GM19463 (cell line): ENCODE results near the gene PTPN22.
"Not testable (repeated sequence)": the region's sequence is repeated elsewhere in the genome, so short reads cannot be mapped to it uniquely, and the experiment has no call there.

Experiments used
- ATAC-seq: cut with Tn5 transposase; IDR thresholded peaks from one replicate; pipeline ENCODE4 v1.9.1; 2021; ENCODE audit warnings: mild to moderate bottlenecking, moderate library complexity; ENCODE audit not compliant: unreplicated experiment

The PTPN22 gene

GRCh38 chr1:113854234-113854633 lies 17.3 kb downstream of the PTPN22 start:
- ATAC-seq, result no peak

DNA sequence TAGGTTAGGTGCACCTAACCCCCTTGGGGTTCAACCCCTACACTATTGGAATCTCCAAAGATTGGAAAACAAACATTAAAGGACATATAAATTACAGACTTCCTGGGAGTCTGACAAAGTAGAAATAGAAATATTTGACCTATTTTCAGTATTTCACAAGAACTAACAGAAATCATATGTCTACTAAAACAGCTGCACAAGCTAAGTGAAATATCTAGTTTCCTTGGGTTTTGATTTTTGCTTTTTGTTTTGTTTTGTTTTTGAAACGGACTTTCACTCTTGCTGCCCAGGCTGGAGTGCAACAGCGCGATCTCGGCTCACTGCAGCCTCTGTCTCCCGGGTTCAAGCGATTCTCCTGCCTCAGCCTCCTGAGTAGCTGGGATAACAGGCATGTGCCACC lies 18.8 kb downstream of the PTPN22 start:
- ATAC-seq, result not testable (repeated sequence)

- ATAC-seq, result no peak
Observed at GRCh38 chr1:113850127-113850796, 21.2 kb downstream of the PTPN22 start.

DNA sequence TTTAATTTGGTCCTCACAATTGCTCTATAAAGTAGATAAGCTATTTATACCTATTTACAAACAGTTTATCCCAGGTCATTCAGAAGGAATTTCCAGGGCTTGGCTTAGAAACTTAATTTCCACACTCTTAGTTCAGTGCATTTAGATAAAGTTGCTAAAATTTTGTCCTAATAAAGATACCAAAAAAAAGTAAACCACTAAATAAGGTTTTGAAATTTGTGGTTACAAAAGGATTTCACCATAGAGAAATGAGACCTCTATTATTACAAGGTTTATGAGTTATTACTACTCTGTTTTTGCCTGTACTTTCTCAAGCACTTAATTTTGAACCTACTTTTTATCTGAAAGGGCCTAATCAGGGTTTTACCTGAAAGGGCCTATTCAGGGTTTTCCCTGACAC lies 22.4 kb downstream of the PTPN22 start:
- ATAC-seq, result no peak

GRCh38 chr1:113846391-113847035 lies 25.0 kb downstream of the PTPN22 start:
- ATAC-seq, result no peak

GRCh38 chr1:113836534-113836933 lies 35.0 kb downstream of the PTPN22 start:
- ATAC-seq, result no peak

- no peak for ATAC-seq
Observed at GRCh38 chr1:113835686-113836290, 35.7 kb downstream of the PTPN22 start.

- ATAC-seq, result no peak
Observed at GRCh38 chr1:113834716-113835115, 36.8 kb downstream of the PTPN22 start.

- no peak for ATAC-seq
Observed at GRCh38 chr1:113830039-113830438, 41.5 kb downstream of the PTPN22 start.

GRCh38 chr1:113821916-113822315 lies 49.6 kb downstream of the PTPN22 start:
- ATAC-seq, result no peak

DNA sequence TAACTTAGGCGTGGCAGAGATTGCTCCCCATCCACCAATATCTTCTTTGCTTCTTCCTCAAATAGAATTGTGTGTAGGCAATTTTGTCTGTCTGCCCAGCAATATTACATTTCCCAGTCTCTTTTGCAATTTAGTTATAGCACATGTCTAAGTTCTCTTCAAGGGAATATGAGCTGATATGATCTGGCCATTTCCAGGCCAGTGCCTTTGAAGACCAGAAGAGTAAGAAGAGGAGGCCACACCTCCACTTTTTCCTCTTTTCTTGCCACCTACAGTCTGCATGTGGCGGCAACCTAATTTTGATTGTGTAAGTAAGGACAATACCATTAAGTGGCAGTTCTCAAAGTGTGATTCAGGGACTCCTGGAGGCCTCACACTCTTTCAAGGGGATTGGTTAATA lies 52.9 kb downstream of the PTPN22 start:
- no peak for ATAC-seq

GRCh38 chr1:113813218-113813617 lies 58.3 kb downstream of the PTPN22 start:
- no peak for ATAC-seq

- ATAC-seq, result no peak
Observed at GRCh38 chr1:113812661-113813135, 58.8 kb downstream of the PTPN22 start.

DNA sequence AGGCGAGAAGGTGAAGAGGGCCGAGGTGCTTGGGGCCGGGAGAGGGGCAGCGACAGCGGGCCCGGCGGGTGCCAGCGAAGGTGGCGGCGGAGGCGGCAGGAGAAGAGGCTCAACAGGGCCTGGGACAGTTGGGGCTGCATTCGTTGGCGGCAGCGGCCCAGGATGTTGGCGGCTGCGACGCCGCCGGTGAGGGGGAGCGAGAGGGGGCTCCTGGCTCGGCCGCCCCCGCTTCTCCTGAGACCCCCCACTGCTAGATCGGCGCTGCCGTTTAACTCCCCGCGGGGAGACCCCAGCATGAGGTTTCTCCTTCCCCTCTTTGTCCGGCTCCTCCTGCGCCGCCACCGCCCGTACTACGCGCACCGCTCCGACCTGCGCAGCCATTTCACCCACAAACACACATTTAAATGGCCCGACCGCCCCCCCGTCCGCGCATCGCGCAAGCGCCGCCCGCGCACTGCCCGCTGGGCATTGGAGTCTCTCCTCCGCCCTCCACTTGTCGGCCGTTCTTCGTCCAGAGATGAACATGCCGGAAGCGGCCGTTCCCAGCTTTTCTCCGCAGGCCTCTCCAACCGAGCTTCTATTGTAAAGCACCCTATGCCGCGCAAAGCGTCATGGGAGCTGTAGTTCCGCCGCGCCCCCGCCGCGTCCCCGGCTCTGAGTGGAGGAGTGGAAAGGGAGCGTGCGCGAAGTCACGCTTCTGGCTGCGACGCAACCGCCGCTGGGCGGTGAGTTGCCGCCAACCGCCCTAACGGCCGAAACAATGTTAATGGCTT lies 59.4 kb downstream of the PTPN22 start, which contains the start of gene RSBN1:
TSS of gene RSBN1 (minus strand) at position 589 of the 773 bp plus-strand sequence. CDS start at position 525, 64 bp downstream.
- ATAC-seq, result peak; percentile 84

DNA sequence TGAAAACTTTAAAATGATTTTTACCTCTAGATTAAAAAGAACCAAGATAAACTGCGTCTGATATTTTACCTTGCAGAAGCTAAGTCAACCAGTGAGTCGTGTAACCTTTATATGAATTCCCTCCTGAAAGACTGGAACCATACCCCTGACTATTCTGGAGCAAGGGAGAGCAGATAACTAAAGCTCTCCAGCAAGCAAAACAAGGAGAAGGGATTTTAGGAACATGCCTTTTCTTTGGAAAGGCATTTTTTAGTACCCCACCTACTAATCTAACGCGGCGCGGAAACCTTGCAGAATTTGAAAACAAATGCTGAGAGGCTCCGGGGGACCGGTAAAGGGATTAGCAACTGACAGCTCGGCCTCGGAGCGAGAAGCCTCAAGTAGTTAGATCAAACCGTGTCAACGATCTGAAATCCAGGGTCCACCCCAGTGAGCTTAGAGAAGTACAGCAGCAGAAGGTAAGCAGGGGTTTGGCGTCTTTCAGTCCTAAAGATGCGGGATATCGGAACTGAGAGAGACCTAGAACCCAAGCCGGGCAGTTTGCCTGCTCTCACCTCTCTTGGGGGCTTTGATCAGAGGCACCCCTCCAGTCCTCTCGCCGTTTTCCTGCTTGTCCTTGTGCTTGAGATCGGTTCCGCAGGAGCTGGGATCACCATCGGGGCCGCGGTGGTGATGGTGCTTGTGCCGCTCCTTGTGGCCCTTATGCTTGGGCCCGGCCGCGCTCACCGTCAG lies 60.2 kb downstream of the PTPN22 start:
- ATAC-seq, result peak; percentile 21

GRCh38 chr1:113809670-113810602 lies 61.6 kb downstream of the PTPN22 start:
- ATAC-seq, result no peak

- ATAC-seq, result no peak
Observed at GRCh38 chr1:113808450-113809195, 62.9 kb downstream of the PTPN22 start.

DNA sequence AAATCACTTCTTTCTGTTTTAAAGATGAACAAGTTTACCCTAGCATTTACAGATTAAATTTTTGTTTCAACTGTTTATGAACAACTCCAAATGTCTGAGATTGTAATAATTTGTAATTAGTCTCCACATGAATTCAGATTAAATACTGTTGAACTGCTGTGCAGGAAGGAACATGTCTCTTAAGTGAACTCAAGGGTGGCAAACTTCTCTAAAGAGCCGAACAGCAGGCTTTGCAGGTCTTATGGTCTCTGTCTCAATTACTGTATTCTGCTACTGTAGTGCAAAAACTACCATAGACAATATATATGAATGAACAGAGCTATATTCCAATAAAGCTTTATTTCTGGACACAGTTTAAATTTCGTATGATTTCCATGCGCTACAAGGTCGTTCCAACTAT lies 65.9 kb downstream of the PTPN22 start:
- no peak for ATAC-seq

GRCh38 chr1:113805256-113805531 lies 66.3 kb downstream of the PTPN22 start:
- no peak for ATAC-seq
